IPS-NIHi7 (cell line): ENCODE measurements around the gene NPM1.
"Not testable (repeated sequence)": the region's sequence is repeated elsewhere in the genome, so short reads cannot be mapped to it uniquely, and the experiment has no call there.

Experiments used
- DNase-seq: peaks from one replicate; pipeline ENCODE4 v3.0.0; 2012; ENCODE audit warnings: mixed read lengths; ENCODE audit errors: extremely low spot score

NPM1 gene

GRCh38 chr5:171412186-171412585 lies 24.5 kb downstream of the NPM1 start:
- no peak for DNase-seq

GRCh38 chr5:171413153-171413910 lies 25.7 kb downstream of the NPM1 start:
- DNase-seq, result no peak

- DNase-seq, result not testable (repeated sequence)
Measured at GRCh38 chr5:171413993-171414392, 26.3 kb downstream of the NPM1 start.

GRCh38 chr5:171415115-171415730 lies 27.6 kb downstream of the NPM1 start:
- no peak for DNase-seq

GRCh38 chr5:171416160-171417049 lies 28.8 kb downstream of the NPM1 start:
- DNase-seq, result no peak

GRCh38 chr5:171418316-171418981 lies 30.8 kb downstream of the NPM1 start:
- peak; percentile 90 for DNase-seq

GRCh38 chr5:171418982-171419687 lies 31.5 kb downstream of the NPM1 start, which contains the start of gene FGF18:
Gene FGF18, plus strand, starts transcription at chr5:171419647. Its CDS starts 553 bp downstream, at chr5:171420200.
- DNase-seq, result peak; percentile 65

GRCh38 chr5:171419688-171420430 lies 32.2 kb downstream of the NPM1 start:
- DNase-seq, result peak; percentile 31

- no peak for DNase-seq
Measured at GRCh38 chr5:171420431-171421241, 33.0 kb downstream of the NPM1 start.

GRCh38 chr5:171421331-171422262 lies 33.9 kb downstream of the NPM1 start:
- no peak for DNase-seq

- DNase-seq, result no peak
Measured at GRCh38 chr5:171422495-171422894, 34.8 kb downstream of the NPM1 start.

GRCh38 chr5:171422902-171423663 lies 35.4 kb downstream of the NPM1 start:
- no peak for DNase-seq

GRCh38 chr5:171424726-171425125 lies 37.1 kb downstream of the NPM1 start:
- peak; percentile 66 for DNase-seq

- DNase-seq, result no peak
Measured at GRCh38 chr5:171425596-171426244, 38.1 kb downstream of the NPM1 start.

- DNase-seq, result no peak
Measured at GRCh38 chr5:171426266-171426665, 38.6 kb downstream of the NPM1 start.

GRCh38 chr5:171426680-171427079 lies 39.0 kb downstream of the NPM1 start:
- no peak for DNase-seq
